Lower leg skin (tissue), 3 donors: ENCODE data around the gene CTPS1.

ENCODE experiments used
- CTCF ChIP-seq, 3 donors: fragments of 450-650 bp; IDR thresholded peaks; one replicate each; pipeline ENCODE4 v1.5.1; 2016; ENCODE audit warnings: antibody characterized with exemption in 3 of 3, mild to moderate bottlenecking in 3 of 3, moderate library complexity in 2 of 3
- POLR2A ChIP-seq, 2 donors: fragments of 450-650 bp; IDR thresholded peaks; one replicate each; pipeline ENCODE4 v1.6.1; 2016 to 2017; ENCODE audit warnings: antibody characterized with exemption in 2 of 2, mild to moderate bottlenecking in 1 of 2, moderate library complexity in 1 of 2

GRCh38 chr1:41013796-41014195 is 34.3 kb downstream of the CTPS1 start:
- no peak for TF ChIP-seq CTCF (IDR thresholded peaks at IDR 0.05)
- no peak for TF ChIP-seq POLR2A (IDR thresholded peaks at IDR 0.05)
